ENCODE results near the gene FBRSL1. TPM values are rescaled to one million over a fixed set of nuclear protein-coding genes. Genes with fewer than 3 reads are reported as not detected.

The FBRSL1 gene
- total RNA-seq, 1 experiment from 2014 or later, result 124 TPM

- Histone ChIP-seq H3K4me1 (ENCODE audit: control insufficient read depth in 1 of 2, insufficient read depth in 2 of 2, low read length in 2 of 2) (peaks cover 17 to 27% of the 10 kb centered on the region in 2 experiments), H3K9ac (ENCODE audit: low read length) (no peak overlapping the region), H3K27ac (ENCODE audit: low read depth, low read length) (no peak overlapping the region), H3K4me2 (ENCODE audit: low read length) (no peak overlapping the region), H2AFZ (ENCODE audit: low read depth, low read length, poor library complexity, severe bottlenecking) (no peak overlapping the region), H3K36me3 (ENCODE audit: control insufficient read depth in 1 of 2, insufficient read depth in 2 of 2, low read length in 2 of 2) (no peaks in the 10 kb centered on the region), H3K27me3 (ENCODE audit: insufficient read depth, low read length) (no peaks in the 10 kb centered on the region), H4K20me1 (ENCODE audit: insufficient read depth) (peaks cover 13% of the 10 kb centered on the region; the same call in 1 of the 2 replicates), H3K9me3 (ENCODE audit: control insufficient read depth in 1 of 2, insufficient read depth in 1 of 2, low read depth in 1 of 2, low read length in 2 of 2) (no peaks in the 10 kb centered on the region), H3K79me2 (ENCODE audit: insufficient read depth, low read length) (peaks cover 98% of the 10 kb centered on the region), H3K9me2 (ENCODE audit: insufficient read depth) (no peaks in the 10 kb centered on the region), H3K4me3 (replicated peaks in 1 of 2; ENCODE audit: low read depth in 1 of 2, low read length in 2 of 2) (no peak overlapping the region)
- intact Hi-C loops (cut with micrococcal nuclease), result no loop called here
- ChIA-PET CTCF (no interaction called here), POLR2A (no interaction called here), RAD21 (ENCODE audit: low non-redundant PET in 1 of 2, low total read pairs in 2 of 2, uncharacterized antibody in 2 of 2, unreplicated experiment in 2 of 2) (no interaction called here)
- TF ChIP-seq REST (IDR thresholded peaks at IDR 0.05; ENCODE audit: low read depth), result no peak
- TF ChIP-seq TCF7L2 (IDR thresholded peaks at IDR 0.05; ENCODE audit: borderline replicate concordance, extremely low read depth, insufficient read depth, insufficient read length), result no peak
- TF ChIP-seq ELF1 (IDR thresholded peaks at IDR 0.05; ENCODE audit: borderline replicate concordance, low read depth), result no peak
- TF ChIP-seq EGR1 (IDR thresholded peaks at IDR 0.05; ENCODE audit: low read depth), result no peak
- no peak for TF ChIP-seq MAX (IDR thresholded peaks at IDR 0.05)
- no peak for TF ChIP-seq YY1 (IDR thresholded peaks at IDR 0.05; ENCODE audit: extremely low read depth, insufficient replicate concordance, low read depth, low read length)
- TF ChIP-seq ZBTB33 (IDR thresholded peaks at IDR 0.05; ENCODE audit: extremely low read depth, insufficient replicate concordance, low read length), result no peak
- ATAC-seq, result no peak
- BruUV-seq (replicated peaks), result no TSS peak
- no peak for DNase-seq (ENCODE audit: low read depth, low spot score)
Measured at GRCh38 chr12:132500142-132500855, 10.3 kb downstream of the FBRSL1 start.
